ENCODE results near the gene MCC. TPM values are rescaled to one million over a fixed set of nuclear protein-coding genes. Genes with fewer than 3 reads are reported as not detected.

Gene MCC
- total and polyA plus RNA-seq, 2 donors (not counting 1 experiment from before 2014, with no cell fraction given) = 0.09 to 0.32 TPM

DNA sequence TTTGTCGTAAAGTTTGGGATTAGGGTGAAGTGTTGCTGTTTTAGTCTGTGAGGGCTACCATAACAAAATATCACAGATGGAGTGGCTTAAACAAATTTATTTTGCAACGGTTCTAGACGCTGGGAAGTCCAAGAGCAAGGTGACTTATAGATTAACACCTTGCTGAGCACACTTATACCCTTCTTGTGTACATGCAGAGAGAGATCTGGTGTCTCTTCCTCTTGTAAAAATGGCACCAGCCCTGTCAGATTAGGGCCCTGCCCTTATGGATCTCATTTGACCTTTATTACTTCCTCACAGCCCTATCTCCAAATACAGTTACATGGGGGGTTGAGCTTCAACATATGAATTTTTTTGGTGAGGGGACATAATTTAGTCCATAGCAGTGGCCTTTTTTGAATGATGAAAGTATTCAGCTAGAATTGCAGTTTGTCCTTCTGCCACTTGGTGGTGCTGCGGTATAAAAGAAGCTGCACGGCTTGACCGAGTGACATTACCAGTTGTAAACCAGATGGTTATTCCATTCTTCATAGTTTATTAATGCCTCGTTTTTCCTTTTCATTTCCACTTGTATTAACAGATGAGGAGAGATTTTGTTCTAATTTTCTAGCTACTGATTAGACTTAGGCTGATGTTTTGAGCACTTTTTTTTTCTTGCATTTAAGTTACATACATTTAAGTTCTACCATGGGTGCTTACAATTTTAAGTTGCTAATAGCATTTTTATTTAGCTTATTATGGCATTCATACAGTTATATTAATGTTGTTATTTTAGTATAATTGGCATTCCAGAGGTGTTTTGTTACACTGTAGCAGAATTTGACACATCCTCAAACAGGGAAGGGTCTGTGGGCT is 492.3 kb downstream of the MCC start:
- H3K79me2 ChIP-seq (ENCODE audit: control insufficient read depth, insufficient read depth, low read length) = peaks cover 40% of the 10 kb centered on the region
- no CpG with 5 or more reads among the region's 7 CpGs for WGBS (ENCODE audit: insufficient coverage)
- H3K27ac Mint-ChIP-seq = no peak overlapping the region

More for the DNA sequence above, 492.3 kb downstream of the MCC start:
- H3K36me3 ChIP-seq (replicated peaks in 1 of 2; ENCODE audit: control extremely low read depth in 1 of 2, control insufficient read depth in 1 of 2, extremely low read depth in 1 of 2, insufficient read depth in 2 of 2, low read length in 1 of 2) = peaks cover 16 to 50% of the 10 kb centered on the region in 2 experiments
- H3K4me1 ChIP-seq (ENCODE audit: control insufficient read depth in 2 of 2, insufficient read depth in 2 of 2, low read length in 2 of 2) = peaks cover 0 to 4% of the 10 kb centered on the region in 2 donors
- TF ChIP-seq EZH2 (IDR thresholded peaks at IDR 0.05; ENCODE audit: borderline replicate concordance, insufficient read depth, low read depth, low read length, poor library complexity, severe bottlenecking) = no peak
- TF ChIP-seq, protein P1, sequence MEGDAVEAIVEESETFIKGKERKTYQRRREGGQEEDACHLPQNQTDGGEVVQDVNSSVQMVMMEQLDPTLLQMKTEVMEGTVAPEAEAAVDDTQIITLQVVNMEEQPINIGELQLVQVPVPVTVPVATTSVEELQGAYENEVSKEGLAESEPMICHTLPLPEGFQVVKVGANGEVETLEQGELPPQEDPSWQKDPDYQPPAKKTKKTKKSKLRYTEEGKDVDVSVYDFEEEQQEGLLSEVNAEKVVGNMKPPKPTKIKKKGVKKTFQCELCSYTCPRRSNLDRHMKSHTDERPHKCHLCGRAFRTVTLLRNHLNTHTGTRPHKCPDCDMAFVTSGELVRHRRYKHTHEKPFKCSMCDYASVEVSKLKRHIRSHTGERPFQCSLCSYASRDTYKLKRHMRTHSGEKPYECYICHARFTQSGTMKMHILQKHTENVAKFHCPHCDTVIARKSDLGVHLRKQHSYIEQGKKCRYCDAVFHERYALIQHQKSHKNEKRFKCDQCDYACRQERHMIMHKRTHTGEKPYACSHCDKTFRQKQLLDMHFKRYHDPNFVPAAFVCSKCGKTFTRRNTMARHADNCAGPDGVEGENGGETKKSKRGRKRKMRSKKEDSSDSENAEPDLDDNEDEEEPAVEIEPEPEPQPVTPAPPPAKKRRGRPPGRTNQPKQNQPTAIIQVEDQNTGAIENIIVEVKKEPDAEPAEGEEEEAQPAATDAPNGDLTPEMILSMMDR (IDR thresholded peaks at IDR 0.05) = peak; percentile 98
- H3K9me3 ChIP-seq (ENCODE audit: control extremely low read depth in 1 of 3, control insufficient read depth in 2 of 3, insufficient read depth in 1 of 3, low read length in 2 of 3) = no peaks in the 10 kb centered on the region
- H3K27me3 ChIP-seq (replicated peaks in 1 of 4; ENCODE audit: control extremely low read depth in 1 of 4, control insufficient read depth in 3 of 4, insufficient read depth in 4 of 4, low read length in 3 of 4) = no peaks in the 10 kb centered on the region
- no peak overlapping the region for H3K27ac ChIP-seq (ENCODE audit: low read length in 2 of 2)
- ChIA-PET POLR2A (interaction anchor here (0.5 kb wide), 1 partner anchor 338 kb away, joined by 8 read pairs; no protein-coding TSS in a partner anchor), CTCF (interaction anchor here (0.5 to 4.7 kb wide), 40 partner anchors 9 to 1464 kb away, joined by 3 to 52 read pairs (median 4); partner anchors contain the start of genes DCP2 and YTHDC2)
- DNase-seq = peak; percentile 76
- intact Hi-C loops (cut with micrococcal nuclease) = loop anchor here (5.0 kb wide), 2 partner anchors 381 to 516 kb away; partner anchors contain the start of gene YTHDC2
- H3K4me3 ChIP-seq (ENCODE audit: control extremely low read depth in 1 of 5, extremely low read depth in 1 of 5, insufficient read depth in 1 of 5, low read depth in 2 of 5, low read length in 4 of 5) = no peak overlapping the region
- H2AFZ ChIP-seq (ENCODE audit: insufficient read depth, low read depth, low read length, poor library complexity, severe bottlenecking) = no peak overlapping the region
- Mint-ChIP-seq H3K27me3 (no peaks in the 10 kb centered on the region), H3K4me3 (no peak overlapping the region), H3K4me1 (peaks cover 17% of the 10 kb centered on the region), H3K9me3 (ENCODE audit: insufficient read depth) (no peaks in the 10 kb centered on the region)
- no peak overlapping the region for H3K4me2 ChIP-seq (replicated peaks; ENCODE audit: low read depth, low read length, poor library complexity, severe bottlenecking)
- H4K20me1 ChIP-seq (ENCODE audit: control insufficient read depth, insufficient read depth, low read length, poor library complexity, severe bottlenecking) = peaks cover 30% of the 10 kb centered on the region
- ATAC-seq (ENCODE audit: low read depth) = peak; percentile 72
- H3K9ac ChIP-seq (ENCODE audit: low read length) = no peak overlapping the region

All from B cell (primary cell).